ENCODE measurements around the gene HEATR3.
A peak's percentile ranks its signal among the peaks of the same experiment; 100 is the strongest.

The HEATR3 gene, protein sequence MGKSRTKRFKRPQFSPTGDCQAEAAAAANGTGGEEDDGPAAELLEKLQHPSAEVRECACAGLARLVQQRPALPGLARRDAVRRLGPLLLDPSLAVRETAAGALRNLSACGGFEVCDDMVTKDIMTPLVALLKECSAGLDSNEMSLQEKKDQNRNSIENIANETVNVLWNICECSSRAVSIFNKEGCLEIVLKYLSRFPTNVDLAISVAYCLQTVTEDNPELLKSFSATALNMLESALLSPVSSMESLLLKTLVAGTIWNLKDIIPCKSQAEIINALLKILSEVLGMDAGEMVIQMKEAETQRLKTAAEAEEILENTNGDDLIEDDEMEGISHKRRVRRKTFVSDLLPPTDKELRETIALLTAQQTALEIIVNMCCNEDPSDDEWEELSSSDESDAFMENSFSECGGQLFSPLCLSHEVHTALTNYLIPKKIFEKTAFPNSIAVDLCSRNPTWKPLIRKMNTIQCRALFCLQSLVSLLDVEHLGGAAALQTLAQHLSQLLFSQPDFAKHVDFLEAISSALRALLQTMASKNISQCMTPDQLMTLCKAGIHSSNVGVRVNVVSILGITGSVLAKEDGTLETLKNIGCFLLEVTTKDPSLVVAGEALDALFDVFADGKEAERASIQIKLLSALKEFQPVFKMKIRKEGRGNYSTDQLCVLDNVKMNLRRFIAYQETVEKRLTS

DNA sequence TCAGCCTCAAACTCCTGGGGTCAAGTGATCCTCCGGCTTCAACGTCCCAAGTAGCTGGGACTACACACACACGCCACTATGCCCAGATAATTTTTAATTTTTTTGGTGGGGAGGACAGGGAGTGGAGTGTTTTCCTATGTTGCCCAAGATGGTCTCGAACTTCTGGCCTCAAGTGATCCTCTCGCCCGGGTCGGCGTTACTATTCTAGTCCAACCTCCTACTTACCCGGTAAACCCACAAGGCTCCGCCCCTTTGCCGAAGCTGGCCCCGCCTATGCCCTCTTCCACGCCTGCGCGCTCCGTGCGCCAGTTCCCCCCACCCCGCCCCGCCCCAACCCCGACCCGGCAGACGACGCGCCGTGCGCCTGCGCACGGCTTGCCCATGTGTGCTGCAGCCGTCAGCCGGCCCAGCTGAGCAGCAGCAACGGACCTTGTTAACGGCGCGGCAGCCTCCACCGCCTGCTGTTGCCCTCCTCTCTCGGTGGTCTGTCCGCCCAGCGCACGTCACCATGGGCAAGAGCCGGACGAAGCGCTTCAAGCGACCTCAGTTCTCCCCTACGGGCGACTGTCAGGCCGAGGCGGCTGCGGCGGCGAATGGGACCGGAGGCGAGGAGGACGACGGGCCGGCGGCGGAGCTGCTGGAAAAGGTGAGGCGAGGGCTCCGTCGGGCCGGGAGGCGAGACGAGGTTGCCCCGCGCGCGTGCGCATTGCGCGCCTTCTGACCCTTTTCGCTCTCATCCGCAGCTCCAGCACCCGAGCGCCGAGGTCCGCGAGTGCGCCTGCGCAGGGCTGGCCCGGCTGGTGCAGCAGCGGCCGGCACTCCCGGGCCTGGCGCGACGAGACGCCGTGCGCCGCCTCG, at the start of gene HEATR3:
Gene HEATR3, plus strand, starts transcription at position 347 of the 858 bp plus-strand sequence. Its CDS starts 162 bp downstream, at position 509.
- peak; percentile 86 to 91 for DNase-seq

DNA sequence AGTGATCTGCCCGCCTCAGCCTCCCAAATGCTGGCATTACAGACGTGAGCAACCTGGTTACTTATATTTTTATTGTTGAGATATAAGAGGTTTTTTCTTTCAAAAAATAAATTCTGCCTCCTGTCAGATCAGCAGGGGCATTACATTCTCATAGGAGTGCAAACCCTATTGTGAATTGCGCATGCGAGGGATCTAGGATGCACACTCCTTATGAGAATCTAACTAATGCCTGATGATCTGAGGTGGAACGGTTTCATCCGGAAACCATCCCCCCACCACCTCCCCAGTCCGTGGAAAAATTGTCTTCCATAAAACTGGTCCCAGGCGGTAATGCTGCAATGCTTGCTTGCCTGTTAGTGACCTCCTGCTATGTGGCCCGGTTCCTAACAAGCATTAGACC, 48.2 kb upstream of the HEATR3 start:
- no peak for DNase-seq

DNA sequence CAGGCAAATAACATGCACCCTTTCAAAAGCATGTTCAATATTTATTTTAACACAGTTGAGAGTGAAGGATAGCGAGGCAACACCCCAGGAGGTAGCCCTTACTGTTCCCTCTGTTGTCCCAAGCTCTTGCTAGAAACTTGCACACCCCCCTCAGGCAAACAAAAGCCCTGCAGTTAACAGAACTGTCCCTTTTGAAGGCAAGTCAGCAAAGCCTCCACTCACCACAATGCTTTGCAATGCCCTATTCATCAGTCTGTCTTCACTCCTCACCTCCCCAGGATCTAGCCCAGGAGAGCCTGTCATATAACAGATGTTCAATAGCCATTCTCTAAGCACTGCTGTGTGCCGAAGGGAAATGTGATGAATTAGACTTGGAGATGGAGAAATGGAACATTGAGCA, 44.2 kb upstream of the HEATR3 start:
- DNase-seq, result no peak

DNA sequence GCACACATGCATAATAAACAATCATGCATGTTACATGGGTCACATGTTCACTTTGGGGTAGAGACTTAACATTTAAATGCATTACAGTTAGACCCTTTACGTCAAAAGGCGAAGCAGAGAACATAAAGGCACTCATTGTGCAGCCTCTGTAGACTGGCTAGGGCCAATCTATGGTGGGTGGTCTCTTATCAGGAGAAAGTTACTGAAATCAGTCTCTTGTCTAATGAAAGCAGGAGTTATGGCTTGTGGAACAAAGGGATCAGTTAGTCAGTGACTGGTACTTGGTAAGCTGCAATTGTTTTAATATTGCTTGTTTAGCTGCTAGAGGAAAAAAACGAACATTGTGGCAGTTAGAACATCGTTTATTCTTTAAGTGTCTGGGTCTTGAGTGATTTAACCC, 42.1 kb upstream of the HEATR3 start:
- DNase-seq, result no peak

DNA sequence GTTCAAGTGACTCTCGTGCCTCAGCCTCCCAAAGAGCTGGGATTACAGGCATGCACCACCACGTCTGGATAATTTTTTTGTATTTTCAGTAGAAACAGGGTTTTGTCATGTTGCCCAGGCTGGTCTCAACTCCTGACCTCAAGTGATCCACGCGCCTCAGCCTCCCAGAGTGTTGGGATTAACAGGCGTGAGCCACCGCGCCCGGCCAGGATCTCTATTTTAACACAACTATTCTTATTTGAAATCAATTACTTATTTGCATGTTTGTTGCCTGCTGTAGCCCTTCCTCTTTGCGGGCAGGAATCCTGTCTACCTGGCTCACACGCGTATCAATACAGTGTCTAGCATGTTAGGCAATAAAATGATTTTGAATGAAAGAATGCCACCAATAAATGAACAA, 41.6 kb upstream of the HEATR3 start:
- DNase-seq, result no peak

DNA sequence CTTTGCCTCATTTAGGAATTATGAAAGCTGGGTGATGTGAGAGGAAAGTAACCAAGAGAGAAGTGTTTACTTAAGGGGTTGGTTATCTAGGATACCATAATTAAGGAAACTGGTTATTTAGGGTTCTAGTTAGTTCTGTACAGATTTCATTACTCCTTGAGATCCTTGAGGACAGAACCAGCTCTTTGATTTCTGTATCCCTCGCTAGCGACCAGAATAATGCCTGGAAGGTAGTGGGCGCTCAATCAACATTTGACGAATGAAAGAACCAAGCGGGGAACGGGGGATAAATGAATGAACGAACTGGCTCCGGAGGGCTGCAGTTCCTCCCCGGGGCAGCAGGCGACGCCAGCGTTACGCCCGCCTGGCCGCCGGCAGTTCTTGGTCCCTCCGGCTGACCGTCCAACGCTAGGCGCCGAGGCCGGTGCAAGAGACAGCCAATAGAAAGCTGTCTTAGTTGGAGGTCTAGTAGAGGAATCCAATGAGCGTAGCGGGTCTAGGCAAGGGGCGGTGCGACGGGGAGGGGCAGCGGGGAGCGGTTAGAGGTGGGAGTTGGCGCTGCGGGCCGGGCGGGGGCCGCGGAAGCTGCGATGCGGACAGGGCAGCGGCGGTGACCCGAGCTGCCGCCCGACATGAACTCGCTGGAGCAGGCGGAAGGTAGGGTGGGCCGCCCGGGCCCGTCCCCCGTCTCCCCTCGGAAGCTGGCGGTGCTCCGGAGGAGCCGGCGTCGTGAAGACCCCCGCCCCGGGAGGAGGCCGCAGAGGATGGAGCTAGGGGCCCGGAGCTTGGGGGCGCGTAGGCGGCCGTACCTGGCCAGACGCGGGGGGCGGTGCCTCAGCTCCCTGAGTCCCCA, 40.9 kb upstream of the HEATR3 start, which contains the start of gene CNEP1R1:
Gene CNEP1R1, plus strand, starts transcription at position 542 of the 853 bp plus-strand sequence. Its CDS starts 91 bp downstream, at position 633.
- peak; percentile 93 to 98 for DNase-seq

DNA sequence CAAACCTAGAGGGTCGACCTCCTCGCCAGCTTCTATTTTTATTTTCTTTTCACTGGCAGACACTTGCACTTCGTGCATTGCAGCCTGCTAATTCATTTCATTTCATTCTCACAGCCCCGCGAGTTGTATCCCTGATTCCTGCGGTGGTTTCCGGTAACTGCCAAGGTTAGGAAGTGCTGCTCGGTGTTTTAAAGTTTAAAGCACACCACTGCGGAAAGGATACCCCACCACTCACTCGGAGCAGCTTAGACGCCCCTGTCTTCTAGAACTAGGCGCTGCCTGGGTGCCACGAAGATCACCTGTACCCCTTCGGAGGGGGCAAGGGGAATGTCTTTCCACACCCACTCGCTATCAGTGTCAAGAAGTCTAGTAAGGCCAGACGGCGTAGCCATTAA, 40.2 kb upstream of the HEATR3 start:
- DNase-seq, result no peak

DNA sequence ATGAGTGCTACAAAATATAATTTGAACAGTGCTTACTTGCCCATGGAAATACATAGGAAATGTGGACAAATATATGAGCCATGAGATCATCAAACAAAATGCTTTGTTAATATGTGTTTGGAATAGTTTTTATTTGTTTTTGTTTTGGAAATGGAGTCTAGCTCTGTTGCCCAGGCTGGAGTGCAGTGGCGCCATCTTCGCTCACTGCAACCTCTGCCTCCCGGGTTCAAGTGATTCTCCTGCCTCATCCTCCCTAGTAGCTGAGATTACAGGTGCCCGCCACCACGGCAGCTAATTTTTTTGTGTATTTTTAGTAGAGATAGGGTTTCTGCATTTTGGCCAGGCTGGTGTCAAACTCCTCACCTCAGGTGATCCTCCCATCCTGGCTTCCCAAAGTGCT, 37.9 kb upstream of the HEATR3 start:
- no peak for DNase-seq

DNA sequence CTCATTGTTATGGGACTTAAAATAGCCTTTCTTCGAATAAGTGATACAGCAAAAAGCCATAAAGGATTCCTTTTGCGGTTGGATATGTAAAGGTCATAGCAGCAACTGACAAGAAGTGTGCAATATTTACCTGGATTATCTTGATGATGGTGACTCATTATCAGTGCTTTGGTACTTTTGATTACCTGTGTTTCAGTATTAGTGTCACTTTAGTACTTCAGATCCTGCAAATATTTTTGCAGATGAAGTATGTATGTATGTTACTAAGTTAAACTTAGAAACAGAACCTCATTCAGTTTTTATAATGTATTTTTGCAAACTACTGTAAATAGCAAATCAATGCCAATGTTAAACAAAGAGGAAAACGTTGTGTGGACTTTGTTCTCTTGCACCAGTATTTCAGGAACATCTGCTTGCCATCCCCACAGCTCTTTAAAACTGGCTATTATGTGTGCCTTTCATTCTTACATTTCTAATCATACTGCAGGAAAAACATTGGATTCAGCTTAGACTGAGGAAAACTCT, 30.2 kb upstream of the HEATR3 start:
- no peak for DNase-seq

DNA sequence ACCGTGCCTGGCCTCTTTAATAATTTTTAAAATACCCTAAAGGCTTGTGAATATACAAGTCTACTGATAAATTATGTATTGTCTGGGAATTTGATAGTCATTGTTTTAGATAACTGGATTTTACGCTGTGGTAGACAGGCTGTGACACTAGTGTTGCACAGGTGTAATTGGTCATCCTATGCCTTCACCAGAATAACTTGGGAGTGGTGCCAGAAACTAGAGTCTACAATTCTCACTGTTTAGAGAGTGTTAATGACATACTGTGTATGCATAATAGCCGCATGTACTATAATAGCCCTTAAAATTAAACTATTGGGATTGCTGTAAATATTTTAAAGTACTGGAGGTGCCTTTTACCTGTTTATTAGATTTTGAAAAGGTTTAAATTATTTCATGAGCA, 29.3 kb upstream of the HEATR3 start:
- no peak for DNase-seq

DNA sequence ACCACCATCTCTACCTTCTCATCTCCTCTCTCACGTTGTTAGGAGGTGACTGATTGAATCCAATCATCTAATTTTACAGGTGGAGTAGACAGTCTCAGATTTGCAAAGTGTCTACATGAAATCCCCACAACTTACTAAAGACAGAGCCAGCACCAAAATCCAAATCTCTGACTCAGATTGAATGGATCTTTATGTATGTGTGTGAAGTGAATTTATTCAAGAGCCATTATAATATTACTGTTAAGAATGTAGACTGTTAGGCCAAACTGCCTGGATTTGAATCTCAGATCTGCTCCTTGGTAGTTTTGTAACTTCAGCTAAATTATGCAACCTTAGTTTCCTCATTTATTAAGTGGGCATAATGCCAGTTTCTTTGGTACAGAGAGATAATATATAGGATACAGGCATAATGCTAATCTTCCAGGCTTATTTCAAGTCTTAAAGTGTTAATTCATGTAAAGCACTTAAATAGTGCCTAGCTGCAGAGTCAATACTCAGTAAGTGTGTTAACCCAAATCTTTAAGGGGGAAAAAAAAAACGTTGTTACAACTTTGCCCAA, 28.0 kb upstream of the HEATR3 start:
- no peak for DNase-seq

DNA sequence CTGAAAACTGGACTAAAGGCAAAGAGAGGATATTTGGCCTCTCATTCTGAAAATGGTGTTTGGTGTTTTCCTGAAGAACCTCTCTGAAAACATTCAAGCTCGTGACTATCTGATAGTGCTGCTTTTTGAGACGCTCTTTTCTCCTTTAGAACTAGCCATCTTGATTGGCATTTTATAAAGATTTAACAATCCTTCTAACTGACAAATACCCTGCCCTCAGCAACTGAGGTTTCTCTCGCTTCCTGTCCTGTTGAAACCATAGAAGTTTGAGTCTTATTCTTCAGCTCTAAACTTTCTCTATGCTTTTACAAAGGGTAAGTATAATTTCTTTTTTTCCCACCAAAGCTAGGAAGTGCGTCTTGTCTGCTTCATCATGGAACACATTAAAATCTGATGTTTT, 27.5 kb upstream of the HEATR3 start:
- no peak for DNase-seq

DNA sequence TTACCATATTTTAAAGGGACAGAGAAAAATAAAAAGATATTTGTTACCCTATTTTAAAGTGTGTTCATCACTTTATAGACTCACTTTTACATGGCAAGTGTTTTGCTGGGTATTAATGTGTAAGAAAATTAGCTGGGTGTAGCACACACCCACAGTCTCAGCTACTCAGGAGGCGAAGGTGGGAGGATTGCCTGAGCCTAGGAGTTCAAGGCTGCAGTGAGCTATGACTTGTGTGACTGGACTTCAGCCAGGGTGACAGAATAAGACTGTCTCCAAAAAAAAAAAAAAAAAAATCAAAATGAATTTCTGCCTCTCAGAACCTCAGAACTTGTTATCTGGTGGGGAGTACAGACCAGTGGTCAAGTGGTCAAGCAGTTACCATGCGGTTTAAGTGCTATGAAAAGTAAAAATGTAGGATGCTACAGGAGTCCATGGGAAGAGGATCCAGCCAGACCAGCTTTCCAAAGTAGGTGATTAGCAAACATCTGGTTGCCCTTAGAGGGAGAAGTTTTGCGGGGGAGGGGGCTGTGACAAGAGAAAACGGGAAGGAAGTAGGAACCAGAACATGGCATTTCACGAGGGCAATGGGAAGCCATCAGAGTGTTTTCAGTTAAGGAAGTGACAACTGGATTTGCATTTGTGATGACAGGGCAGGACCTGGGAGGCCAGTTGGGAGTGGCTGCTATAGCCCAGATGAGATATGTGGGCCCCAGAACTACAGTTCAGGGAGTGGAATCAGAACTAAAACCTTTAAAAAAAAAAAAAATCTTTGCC, 26.8 kb upstream of the HEATR3 start:
- DNase-seq, result peak; percentile 13 to 28

DNA sequence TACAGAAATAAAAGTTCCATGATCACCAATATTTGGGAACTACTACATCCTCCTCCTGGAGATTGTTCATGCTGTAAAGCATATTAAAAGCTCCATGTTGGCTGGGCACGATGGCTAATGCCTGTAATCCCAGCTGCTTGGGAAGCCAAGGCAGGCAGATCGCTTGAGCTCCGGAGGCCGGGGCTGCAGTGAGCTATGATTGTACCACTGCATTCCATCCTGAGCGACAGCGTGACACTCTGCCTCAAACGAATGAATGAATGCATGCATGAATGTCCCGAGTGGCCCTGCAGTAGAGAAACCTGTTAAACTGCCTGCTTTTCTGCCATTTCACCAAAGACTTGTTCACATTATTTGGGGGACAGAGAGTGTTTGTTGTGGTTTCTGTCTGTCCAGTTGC, 25.8 kb upstream of the HEATR3 start:
- DNase-seq, result no peak

DNA sequence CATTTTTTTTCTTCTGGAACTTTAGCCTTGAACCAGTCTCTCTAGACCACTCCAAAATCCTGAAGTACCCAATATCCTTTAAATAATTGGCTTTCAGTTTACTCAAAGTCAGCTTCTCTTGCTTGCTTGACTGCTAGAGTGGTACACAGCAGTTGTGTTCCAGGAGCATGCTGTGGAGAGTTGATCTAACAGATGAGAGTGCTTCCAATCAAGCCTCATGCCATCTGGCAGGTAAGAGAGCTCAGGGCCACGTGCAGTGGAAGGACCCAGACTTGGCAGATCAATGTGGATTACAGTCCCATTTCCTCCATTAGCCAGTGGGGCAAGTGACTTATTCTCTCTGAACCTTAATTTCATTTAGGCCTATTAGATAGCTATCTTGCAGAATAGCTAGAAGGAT, 25.1 kb upstream of the HEATR3 start:
- DNase-seq, result no peak

DNA sequence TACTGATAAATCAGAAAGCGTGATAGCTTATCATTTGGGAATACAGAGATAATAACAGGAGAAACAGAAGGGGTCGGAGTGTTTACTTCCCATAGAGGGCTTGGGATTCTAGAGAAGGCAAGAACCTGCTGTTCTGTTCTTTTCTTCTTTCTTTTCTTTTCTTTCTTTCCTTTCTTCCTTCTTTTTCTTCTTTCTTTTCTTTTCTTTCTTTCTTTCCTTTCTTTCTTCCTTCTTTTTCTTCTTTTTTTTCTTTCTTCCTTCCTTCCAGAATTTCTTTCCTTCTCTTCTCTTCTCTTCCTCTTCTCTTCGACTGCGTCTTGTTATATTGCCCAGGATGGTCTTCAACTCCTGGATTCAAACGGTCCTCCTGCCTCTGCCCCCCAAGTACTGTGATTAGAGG, 22.4 kb upstream of the HEATR3 start:
- no peak for DNase-seq

DNA sequence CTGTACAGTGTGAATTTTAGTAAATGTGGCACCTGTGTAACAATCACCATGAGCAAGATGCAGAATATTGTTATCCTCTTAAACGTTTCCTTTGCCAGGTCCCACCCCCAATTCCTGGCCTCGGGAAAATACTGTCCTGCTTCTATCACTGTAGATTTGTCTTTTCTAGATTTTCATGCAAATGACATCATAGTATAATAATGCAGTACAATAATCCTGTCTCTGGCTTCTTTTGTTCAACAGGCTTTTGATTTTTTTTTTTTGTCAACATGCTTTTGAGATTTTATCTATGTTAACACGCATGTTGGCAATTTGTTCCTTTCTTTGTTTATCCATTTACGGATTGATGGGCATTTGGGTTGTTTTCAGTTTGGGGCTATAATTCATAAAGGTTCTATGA, 20.4 kb upstream of the HEATR3 start:
- no peak for DNase-seq

DNA sequence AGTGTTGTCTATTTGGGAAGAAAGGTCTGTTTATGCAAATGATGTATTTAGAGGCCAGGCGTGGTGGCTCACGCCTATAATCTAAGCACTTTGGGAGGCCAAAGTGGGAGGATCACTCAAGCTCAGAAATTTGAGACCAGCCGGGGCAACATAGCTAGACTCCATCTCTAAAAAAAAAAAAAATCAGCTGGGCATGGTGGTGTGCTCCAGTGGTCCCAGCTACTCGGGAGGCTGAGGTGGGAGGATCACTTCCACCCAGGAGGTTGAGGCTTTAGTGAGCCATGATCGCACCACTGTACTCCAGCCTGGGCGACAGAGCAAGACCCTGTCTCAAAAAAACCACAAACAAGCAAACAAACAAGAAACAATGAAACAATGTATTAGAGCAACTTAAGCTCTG, 18.9 kb upstream of the HEATR3 start:
- no peak for DNase-seq

DNA sequence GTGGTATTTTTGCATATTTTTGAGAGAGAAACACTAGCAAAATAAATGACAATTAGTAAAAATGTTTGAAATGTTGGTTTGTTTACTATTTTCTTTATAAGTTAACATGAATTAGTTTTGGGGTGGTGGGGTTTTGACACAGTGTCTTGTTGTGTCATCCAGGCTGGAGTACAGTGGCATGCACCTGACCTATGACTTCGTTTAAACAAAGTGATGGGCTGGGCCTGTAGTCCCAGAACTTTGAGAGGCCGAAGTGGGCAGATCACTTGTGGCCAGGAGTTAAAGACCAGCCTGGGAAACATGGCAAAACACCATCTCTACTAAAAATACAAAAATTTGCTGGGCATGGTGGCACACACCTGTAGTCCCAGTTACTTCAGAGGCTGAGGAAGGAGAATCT, 17.9 kb upstream of the HEATR3 start:
- no peak for DNase-seq

DNA sequence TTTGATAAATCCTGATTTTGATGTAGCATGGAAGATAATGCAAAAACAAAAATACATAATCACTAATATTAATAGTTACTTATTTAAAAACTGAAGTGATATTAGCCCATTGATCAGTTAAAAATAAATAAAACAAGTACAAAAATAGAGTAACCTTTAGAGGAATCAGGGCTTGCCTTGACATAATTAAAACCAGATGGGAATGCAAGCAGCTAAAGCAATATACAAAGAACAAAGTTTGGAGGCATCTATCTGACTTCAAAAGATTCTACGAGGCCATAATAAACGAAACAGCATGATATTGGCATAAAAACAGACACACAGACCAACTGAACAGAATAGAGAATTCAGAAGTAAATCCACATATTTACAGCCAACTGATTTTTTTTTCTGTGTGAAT, 15.0 kb upstream of the HEATR3 start:
- DNase-seq, result no peak

DNA sequence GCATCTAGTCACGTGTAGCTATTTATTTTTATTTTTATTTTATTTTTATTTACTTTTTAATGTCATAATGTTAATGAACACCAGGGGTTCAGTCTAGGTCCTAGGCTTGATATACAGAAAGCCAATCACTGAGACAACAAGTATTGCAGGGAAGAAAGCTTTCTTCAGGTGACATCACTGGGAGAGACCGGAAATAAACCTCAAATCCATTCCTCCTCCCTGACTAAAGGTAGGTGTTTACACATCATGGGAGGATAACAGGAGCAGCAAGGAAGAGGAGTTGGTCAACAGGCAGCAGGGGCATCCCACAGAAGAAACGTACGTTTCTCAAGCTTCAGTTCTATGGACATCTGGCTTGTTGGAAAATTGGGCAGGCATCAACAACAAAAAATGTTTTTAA, 9.5 kb upstream of the HEATR3 start:
- DNase-seq, result no peak
